MM.1S (cell line): ENCODE data around the gene OBSL1.

Source experiments
- CTCF ChIP-seq: fragments of 300-600 bp; sonication (generic); IDR thresholded peaks from 2 replicates; pipeline ENCODE4 v1.5.1; 2016; ENCODE audit warnings: antibody characterized with exemption, low read length, mixed read lengths
- EZH2 ChIP-seq: fragments of 300-600 bp; sonication (generic); optimal IDR thresholded peaks from 2 replicates; pipeline ENCODE3; 2017; ENCODE audit warnings: low read depth, mild to moderate bottlenecking, antibody characterized with exemption, low read length, mixed read lengths
- EZH2phosphoT487 ChIP-seq: fragments of 300-600 bp; sonication (generic); IDR thresholded peaks from 2 replicates; pipeline ENCODE4 v1.6.1; 2018; ENCODE audit warnings: antibody characterized with exemption, low read length

DNA sequence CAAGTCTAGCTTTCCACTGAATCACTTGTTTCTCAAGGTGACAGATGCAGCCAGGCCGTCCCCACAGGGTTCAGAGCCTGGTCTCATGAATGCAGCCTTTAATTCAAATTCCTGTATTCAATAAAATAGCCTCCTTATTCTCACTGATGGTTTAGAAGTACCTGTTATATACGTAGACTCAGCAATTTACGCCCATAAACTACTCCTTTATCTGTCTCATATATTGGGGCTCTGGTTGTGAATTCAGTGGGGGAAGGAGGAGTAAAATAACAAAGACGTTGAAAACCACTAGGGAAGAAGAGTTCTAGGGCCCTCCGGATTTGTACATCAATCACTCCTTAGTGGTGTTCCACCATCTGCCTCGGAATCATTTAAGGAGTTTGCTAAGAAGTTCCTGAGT lies 1.7 kb downstream of the OBSL1 start:
- no peak for TF ChIP-seq CTCF
- no peak for TF ChIP-seq EZH2phosphoT487
- TF ChIP-seq EZH2: no peak
